Smooth muscle cell (in vitro differentiated cells): ENCODE results near the gene CPAMD8. TPM values are rescaled to one million over a fixed set of nuclear protein-coding genes. Genes with fewer than 3 reads are reported as not detected.

Source experiments
- DNase-seq: peaks from one replicate; lab custom pipeline; 2025; ENCODE audit not compliant: unreplicated experiment; lab: John Stamatoyannopoulos, UW
- H2AFZ ChIP-seq: fragments of 200-600 bp; sonication (generic); 2 replicates; pipeline ENCODE4 v1.6.0; 2016; ENCODE audit warnings: antibody characterized with exemption, low read depth, mild to moderate bottlenecking
- H3F3A ChIP-seq: fragments of 200-600 bp; sonication (generic); 2 replicates; pipeline ENCODE4 v1.6.0; 2017; ENCODE audit warnings: antibody characterized with exemption, low read depth
- H3K27ac ChIP-seq: fragments of 200-600 bp; sonication (generic); 2 replicates; pipeline ENCODE4 v1.5.1; 2016; ENCODE audit warnings: low read depth, mild to moderate bottlenecking
- H3K27me3 ChIP-seq: fragments of 200-600 bp; sonication (generic); 2 replicates; pipeline ENCODE4 v1.6.1; 2016; ENCODE audit warnings: low read depth, mild to moderate bottlenecking
- H3K36me3 ChIP-seq: fragments of 200-600 bp; sonication (generic); 2 replicates; pipeline ENCODE4 v1.5.1; 2016; ENCODE audit warnings: low read depth
- H3K4me1 ChIP-seq: fragments of 200-600 bp; sonication (generic); 2 replicates; pipeline ENCODE4 v1.5.1; 2016; ENCODE audit warnings: low read depth
- H3K4me2 ChIP-seq: fragments of 200-600 bp; sonication (generic); 2 replicates; pipeline ENCODE4 v1.6.0; 2016; ENCODE audit warnings: mild to moderate bottlenecking
- H3K4me3 ChIP-seq: fragments of 200-600 bp; sonication (generic); 2 replicates; pipeline ENCODE4 v1.5.1; 2016; ENCODE audit warnings: mild to moderate bottlenecking
- H3K79me2 ChIP-seq: fragments of 200-600 bp; sonication (generic); 2 replicates; pipeline ENCODE4 v1.6.0; 2016; ENCODE audit warnings: low read depth, mild to moderate bottlenecking
- H3K9ac ChIP-seq: fragments of 200-600 bp; sonication (generic); 2 replicates; pipeline ENCODE4 v1.6.0; 2016; ENCODE audit warnings: low read depth
- H3K9me3 ChIP-seq: fragments of 200-600 bp; sonication (generic); replicated peaks from 2 replicates; pipeline ENCODE4 v1.5.1; 2016; ENCODE audit warnings: low read depth
- H4K20me1 ChIP-seq: fragments of 200-600 bp; sonication (generic); 2 replicates; pipeline ENCODE4 v1.6.0; 2016; ENCODE audit warnings: low read depth
- WGBS: methylation state at CpG from one replicate; pipeline ENCODE4 v1.1.7; 2016; ENCODE audit warnings: low lambda C conversion rate; 5-methylcytosine and 5-hydroxymethylcytosine counted together
- polyA plus RNA-seq: library from polyadenylated mRNA; unstranded; fragments of >200 nt; fragmentation: Nextera tagmentation; extraction: Ambion mirVana; gene quantifications from 2 replicates; pipeline ENCODE4 v1.2.1, GENCODE V29; 2016
- total RNA-seq: library from RNA; depleted of rRNA; stranded (reverse); fragments of >200 nt; gene quantifications from 2 replicates; pipeline ENCODE4 v1.2.3, GENCODE V29; 2014
- TF ChIP-seq, protein P1 (sequence below): fragments of 200-600 bp; sonication (generic); IDR thresholded peaks from 2 replicates; pipeline ENCODE4 v1.5.1; 2017; ENCODE audit warnings: borderline replicate concordance, mild to moderate bottlenecking, antibody characterized with exemption; ENCODE audit not compliant: insufficient read depth, poor library complexity, severe bottlenecking

CPAMD8 gene
- total and polyA plus RNA-seq, 2 experiments from 2014 or later, result 0.81 to 9.4 TPM

DNA sequence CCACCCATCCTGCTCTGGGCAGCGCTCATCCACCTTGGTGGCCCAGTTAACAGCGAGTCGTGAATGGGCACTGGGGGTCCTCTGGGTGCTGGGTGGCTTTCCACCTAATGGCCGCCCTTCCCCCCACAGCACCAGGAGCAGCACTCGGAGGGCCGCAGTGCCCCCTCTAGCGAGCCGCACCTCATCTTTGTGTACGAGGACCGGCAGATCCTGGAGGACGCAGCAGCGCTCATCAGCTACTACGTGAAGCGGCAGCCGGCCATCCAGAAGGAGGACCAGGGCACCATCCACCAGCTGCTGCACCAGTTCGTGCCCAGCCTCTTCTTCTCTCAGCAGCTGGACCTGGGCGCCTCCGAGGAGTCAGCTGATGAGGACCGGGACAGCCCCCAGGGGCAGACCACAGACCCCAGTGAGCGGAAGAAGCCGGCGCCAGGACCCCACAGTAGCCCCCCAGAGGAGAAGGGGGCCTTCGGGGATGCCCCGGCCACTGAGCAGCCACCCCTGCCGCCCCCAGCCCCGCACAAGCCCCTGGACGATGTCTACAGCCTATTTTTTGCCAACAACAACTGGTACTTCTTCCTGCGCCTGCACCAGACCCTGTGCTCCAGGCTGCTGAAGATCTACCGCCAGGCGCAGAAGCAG, 157.2 kb downstream of the CPAMD8 start:
- no peaks in the 10 kb centered on the region for H3F3A ChIP-seq
- H3K4me3 ChIP-seq, result no peak overlapping the region
- H3K4me1 ChIP-seq, result no peaks in the 10 kb centered on the region
- TF ChIP-seq, protein P1, sequence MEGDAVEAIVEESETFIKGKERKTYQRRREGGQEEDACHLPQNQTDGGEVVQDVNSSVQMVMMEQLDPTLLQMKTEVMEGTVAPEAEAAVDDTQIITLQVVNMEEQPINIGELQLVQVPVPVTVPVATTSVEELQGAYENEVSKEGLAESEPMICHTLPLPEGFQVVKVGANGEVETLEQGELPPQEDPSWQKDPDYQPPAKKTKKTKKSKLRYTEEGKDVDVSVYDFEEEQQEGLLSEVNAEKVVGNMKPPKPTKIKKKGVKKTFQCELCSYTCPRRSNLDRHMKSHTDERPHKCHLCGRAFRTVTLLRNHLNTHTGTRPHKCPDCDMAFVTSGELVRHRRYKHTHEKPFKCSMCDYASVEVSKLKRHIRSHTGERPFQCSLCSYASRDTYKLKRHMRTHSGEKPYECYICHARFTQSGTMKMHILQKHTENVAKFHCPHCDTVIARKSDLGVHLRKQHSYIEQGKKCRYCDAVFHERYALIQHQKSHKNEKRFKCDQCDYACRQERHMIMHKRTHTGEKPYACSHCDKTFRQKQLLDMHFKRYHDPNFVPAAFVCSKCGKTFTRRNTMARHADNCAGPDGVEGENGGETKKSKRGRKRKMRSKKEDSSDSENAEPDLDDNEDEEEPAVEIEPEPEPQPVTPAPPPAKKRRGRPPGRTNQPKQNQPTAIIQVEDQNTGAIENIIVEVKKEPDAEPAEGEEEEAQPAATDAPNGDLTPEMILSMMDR, result no peak
- H3K9me3 ChIP-seq, result no peaks in the 10 kb centered on the region
- WGBS, result over 99% methylated on average over 30 of the region's 30 CpGs
- H3K79me2 ChIP-seq, result peaks cover 14% of the 10 kb centered on the region
- no peak overlapping the region for H3K9ac ChIP-seq
- no peak for DNase-seq
- H3K27ac ChIP-seq, result no peak overlapping the region
- H3K36me3 ChIP-seq, result peaks cover 5% of the 10 kb centered on the region
- no peak overlapping the region for H3K4me2 ChIP-seq
- H3K27me3 ChIP-seq, result no peaks in the 10 kb centered on the region
- peaks cover 1% of the 10 kb centered on the region for H4K20me1 ChIP-seq
- no peak overlapping the region for H2AFZ ChIP-seq

DNA sequence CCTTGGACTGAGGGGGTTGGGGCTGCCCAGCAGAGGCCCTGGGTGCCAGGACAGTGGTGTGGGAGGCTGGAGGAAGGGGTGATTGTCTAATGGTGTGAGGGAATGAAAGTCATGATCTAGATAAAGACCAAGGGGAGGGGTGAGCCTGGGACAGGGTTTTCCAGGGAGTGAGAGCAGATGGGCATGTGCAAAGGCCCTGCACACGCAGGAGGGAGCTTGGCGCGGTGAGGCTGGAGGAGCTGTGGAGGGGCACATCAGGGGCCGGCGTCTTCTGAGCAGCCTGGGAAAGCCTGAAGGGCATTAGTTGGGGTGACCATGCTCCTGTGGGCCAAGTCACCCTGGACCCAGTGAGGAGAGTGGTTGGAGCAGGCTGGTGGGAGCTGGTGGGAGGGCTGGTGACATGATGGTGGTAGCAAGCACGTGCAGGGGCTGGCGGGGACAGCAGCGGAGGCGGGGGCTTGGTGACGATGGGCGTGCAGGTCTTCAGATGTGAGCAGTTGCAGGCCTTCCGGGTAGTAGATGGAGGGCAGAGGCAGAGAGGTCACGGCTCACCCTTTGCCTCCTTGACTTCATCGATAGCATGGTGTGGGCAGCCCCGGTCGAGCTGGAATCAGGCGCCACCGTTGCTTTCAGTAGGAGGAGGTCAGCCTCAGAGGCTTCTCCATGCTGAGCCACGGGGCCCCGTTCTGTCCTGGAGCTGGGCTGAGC, 158.0 kb downstream of the CPAMD8 start:
- H2AFZ ChIP-seq, result no peak overlapping the region
- H3F3A ChIP-seq, result no peaks in the 10 kb centered on the region
- peaks cover 5% of the 10 kb centered on the region for H3K36me3 ChIP-seq
- H3K79me2 ChIP-seq, result peaks cover 5% of the 10 kb centered on the region
- no peak overlapping the region for H3K4me3 ChIP-seq
- TF ChIP-seq, protein P1, result no peak
- H4K20me1 ChIP-seq, result no peaks in the 10 kb centered on the region
- H3K9me3 ChIP-seq, result no peaks in the 10 kb centered on the region
- H3K9ac ChIP-seq, result no peak overlapping the region
- no peaks in the 10 kb centered on the region for H3K27me3 ChIP-seq
- no peak overlapping the region for H3K27ac ChIP-seq
- 95% methylated on average over 20 of the region's 20 CpGs for WGBS
- H3K4me2 ChIP-seq, result no peak overlapping the region
- no peak for DNase-seq
- no peaks in the 10 kb centered on the region for H3K4me1 ChIP-seq

DNA sequence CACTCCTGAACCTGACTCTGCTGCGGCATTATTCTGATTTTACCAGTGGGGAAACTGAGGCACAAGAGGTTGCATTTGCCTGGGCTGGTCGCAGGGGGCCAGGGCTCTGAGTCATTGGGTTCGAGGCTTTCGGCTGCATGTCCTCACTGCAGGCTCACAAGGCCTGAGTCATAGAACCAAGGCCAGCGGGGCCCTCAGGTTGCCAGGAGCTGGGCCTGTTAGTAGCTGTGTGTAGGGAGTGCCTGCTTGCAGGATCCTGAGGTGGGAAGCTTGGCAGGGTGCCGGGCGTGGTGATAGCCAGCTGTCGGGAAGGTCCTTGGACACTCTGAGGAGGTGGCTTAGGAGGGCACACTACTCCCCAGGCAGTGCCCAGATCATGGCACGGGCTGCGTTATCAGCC, 159.4 kb downstream of the CPAMD8 start:
- H3K79me2 ChIP-seq, result peaks cover 4% of the 10 kb centered on the region
- H3K9me3 ChIP-seq, result no peaks in the 10 kb centered on the region
- H3K4me3 ChIP-seq, result no peak overlapping the region
- 97% methylated on average over 10 of the region's 10 CpGs for WGBS
- no peak overlapping the region for H3K9ac ChIP-seq
- TF ChIP-seq, protein P1, result no peak
- no peaks in the 10 kb centered on the region for H3K27me3 ChIP-seq
- peaks cover 5% of the 10 kb centered on the region for H3K36me3 ChIP-seq
- no peaks in the 10 kb centered on the region for H4K20me1 ChIP-seq
- no peaks in the 10 kb centered on the region for H3K4me1 ChIP-seq
- H3F3A ChIP-seq, result no peaks in the 10 kb centered on the region
- no peak for DNase-seq
- no peak overlapping the region for H3K27ac ChIP-seq
- no peak overlapping the region for H3K4me2 ChIP-seq
- no peak overlapping the region for H2AFZ ChIP-seq
